K562 (cell line): ENCODE measurements around the gene RMC1. TPM values are rescaled to one million over a fixed set of nuclear protein-coding genes. Genes with fewer than 3 reads are reported as not detected.

Source experiments
- DMBX1 ChIP-seq: fragments of 250-450 bp; sonication (Bioruptor Pico); IDR thresholded peaks from 2 replicates; pipeline ENCODE4 v1.8.0; 2022; ENCODE audit warnings: inconsistent platforms, mild to moderate bottlenecking, moderate library complexity, borderline replicate concordance
- ETV6 ChIP-seq, 3 experiments: fragments of 150-350 bp in 1 of 3; sonication (generic) in 1 of 3; formaldehyde crosslinking in 1 of 3; IDR thresholded peaks; 2 replicates each; pipeline versions ENCODE4 v1.6.1 to v1.8.0; 2014 to 2022; ENCODE audit warnings: borderline replicate concordance in 2 of 3, low read depth in 2 of 3, antibody characterized with exemption in 1 of 3, low read length in 1 of 3, mild to moderate bottlenecking in 1 of 3, missing genetic modification reagents in 1 of 3
- GABPB1 ChIP-seq: sonication (generic); formaldehyde crosslinking; IDR thresholded peaks from 2 replicates; pipeline ENCODE4 v1.8.0; 2022; ENCODE audit warnings: mild to moderate bottlenecking, missing genetic modification reagents
- MAFF ChIP-seq: IDR thresholded peaks from 2 replicates; pipeline ENCODE4 v1.6.1; 2012; ENCODE audit warnings: low read length, improper control_type of control experiment
- SNRNP70 ChIP-seq: fragments of 200-400 bp; formaldehyde crosslinking; optimal IDR thresholded peaks from 2 replicates; pipeline ENCODE3; 2017; ENCODE audit warnings: low read depth, low read length
- ZNF140 ChIP-seq: fragments of 250-450 bp; sonication (Bioruptor Pico); IDR thresholded peaks from 2 replicates; pipeline ENCODE4 v1.8.0; 2021; ENCODE audit warnings: moderate library complexity, mild to moderate bottlenecking, inconsistent platforms
- polyA plus RNA-seq, 8 experiments: library from polyadenylated mRNA; depleted of rRNA in 4 of 8; stranded (reverse) in 5 of 8; unstranded in 3 of 8; fragments of >200 nt; fragmentation: Nextera tagmentation in 2 of 8; fragmentation: Illumina TruSeq in 1 of 8; extraction: Ambion mirVana in 2 of 8; extraction: Trizol in 1 of 8; gene quantifications; 2 replicates each; pipeline versions ENCODE4 v1.2.1 to v1.2.3, GENCODE V29; 2011 to 2014; ENCODE audit warnings: inconsistent platforms in 1 of 8, missing spikeins in 1 of 8
- total RNA-seq, 7 experiments: library from RNA; depleted of rRNA in 6 of 7; stranded (reverse); fragments of >200 nt in 6 of 7; fragmentation: Illumina TruSeq in 2 of 7; extraction: Trizol in 2 of 7; gene quantifications; 2 replicates each; pipeline versions ENCODE4 v1.2.1 to v1.2.3, GENCODE V29; 2011 to 2021; ENCODE audit warnings: low replicate concordance in 1 of 7
- TF ChIP-seq, protein P1 (sequence below): sonication (generic); formaldehyde crosslinking; IDR thresholded peaks from 2 replicates; pipeline ENCODE4 v1.8.0; 2022; ENCODE audit warnings: mild to moderate bottlenecking, missing genetic modification reagents, borderline replicate concordance
- TF ChIP-seq, protein P2 (sequence below): fragments of 450-650 bp; formaldehyde crosslinking; IDR thresholded peaks from 2 replicates; pipeline ENCODE4 v1.4.0; 2022; ENCODE audit warnings: missing genetic modification characterization
- TF ChIP-seq, protein P3 (sequence below): fragments of 250-450 bp; sonication (Bioruptor Pico); IDR thresholded peaks from 2 replicates; pipeline ENCODE4 v1.5.0; 2021; ENCODE audit warnings: mild to moderate bottlenecking, moderate library complexity

The RMC1 gene
- total and polyA plus RNA-seq, 9 of the 15 experiments (the other 6 are each of a cell fraction or from before 2014, with no cell fraction given), result 7.5 to 42.4 (median 35.5) TPM

DNA sequence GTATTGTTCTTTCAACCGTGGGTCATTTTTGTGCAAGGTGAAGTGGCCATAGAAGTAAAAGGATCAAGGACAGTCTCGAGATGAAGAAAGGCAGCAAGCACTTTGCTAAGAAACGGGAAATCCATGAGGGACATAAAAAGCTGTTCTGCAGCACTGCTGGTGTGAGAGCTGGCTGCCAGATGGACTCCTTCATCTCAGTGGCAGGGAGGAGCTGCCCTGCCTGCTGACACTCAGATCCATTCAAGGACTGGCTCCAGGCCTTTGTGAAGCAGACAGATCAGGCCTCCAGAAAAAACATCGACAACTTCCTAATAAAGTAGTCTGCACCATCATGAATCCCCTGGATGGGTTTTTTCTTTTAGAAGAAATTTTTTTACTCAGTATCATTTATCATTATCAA, 29.5 kb downstream of the RMC1 start (continued):
- TF ChIP-seq, protein P1, sequence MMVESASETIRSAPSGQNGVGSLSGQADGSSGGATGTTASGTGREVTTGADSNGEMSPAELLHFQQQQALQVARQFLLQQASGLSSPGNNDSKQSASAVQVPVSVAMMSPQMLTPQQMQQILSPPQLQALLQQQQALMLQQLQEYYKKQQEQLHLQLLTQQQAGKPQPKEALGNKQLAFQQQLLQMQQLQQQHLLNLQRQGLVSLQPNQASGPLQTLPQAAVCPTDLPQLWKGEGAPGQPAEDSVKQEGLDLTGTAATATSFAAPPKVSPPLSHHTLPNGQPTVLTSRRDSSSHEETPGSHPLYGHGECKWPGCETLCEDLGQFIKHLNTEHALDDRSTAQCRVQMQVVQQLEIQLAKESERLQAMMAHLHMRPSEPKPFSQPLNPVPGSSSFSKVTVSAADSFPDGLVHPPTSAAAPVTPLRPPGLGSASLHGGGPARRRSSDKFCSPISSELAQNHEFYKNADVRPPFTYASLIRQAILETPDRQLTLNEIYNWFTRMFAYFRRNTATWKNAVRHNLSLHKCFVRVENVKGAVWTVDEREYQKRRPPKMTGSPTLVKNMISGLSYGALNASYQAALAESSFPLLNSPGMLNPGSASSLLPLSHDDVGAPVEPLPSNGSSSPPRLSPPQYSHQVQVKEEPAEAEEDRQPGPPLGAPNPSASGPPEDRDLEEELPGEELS (CRISPR knock-in tag), result no peak
- TF ChIP-seq SNRNP70, result no peak
- TF ChIP-seq, protein P2, sequence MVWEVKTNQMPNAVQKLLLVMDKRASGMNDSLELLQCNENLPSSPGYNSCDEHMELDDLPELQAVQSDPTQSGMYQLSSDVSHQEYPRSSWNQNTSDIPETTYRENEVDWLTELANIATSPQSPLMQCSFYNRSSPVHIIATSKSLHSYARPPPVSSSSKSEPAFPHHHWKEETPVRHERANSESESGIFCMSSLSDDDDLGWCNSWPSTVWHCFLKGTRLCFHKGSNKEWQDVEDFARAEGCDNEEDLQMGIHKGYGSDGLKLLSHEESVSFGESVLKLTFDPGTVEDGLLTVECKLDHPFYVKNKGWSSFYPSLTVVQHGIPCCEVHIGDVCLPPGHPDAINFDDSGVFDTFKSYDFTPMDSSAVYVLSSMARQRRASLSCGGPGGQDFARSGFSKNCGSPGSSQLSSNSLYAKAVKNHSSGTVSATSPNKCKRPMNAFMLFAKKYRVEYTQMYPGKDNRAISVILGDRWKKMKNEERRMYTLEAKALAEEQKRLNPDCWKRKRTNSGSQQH (CRISPR knock-in tag), result no peak
- no peak for TF ChIP-seq GABPB1
- TF ChIP-seq MAFF, result no peak
- no peak for TF ChIP-seq DMBX1 (CRISPR knock-in tag)
- TF ChIP-seq ZNF140 (CRISPR knock-in tag), result no peak
- TF ChIP-seq ETV6 (IDR thresholded peaks at IDR 0.05; ENCODE audit: borderline replicate concordance in 1 of 2, low read depth in 2 of 2, low read length in 1 of 2), result no peak
- TF ChIP-seq ETV6 (CRISPR knock-in tag; IDR thresholded peaks at IDR 0.05; ENCODE audit: borderline replicate concordance), result no peak
- TF ChIP-seq, protein P3, sequence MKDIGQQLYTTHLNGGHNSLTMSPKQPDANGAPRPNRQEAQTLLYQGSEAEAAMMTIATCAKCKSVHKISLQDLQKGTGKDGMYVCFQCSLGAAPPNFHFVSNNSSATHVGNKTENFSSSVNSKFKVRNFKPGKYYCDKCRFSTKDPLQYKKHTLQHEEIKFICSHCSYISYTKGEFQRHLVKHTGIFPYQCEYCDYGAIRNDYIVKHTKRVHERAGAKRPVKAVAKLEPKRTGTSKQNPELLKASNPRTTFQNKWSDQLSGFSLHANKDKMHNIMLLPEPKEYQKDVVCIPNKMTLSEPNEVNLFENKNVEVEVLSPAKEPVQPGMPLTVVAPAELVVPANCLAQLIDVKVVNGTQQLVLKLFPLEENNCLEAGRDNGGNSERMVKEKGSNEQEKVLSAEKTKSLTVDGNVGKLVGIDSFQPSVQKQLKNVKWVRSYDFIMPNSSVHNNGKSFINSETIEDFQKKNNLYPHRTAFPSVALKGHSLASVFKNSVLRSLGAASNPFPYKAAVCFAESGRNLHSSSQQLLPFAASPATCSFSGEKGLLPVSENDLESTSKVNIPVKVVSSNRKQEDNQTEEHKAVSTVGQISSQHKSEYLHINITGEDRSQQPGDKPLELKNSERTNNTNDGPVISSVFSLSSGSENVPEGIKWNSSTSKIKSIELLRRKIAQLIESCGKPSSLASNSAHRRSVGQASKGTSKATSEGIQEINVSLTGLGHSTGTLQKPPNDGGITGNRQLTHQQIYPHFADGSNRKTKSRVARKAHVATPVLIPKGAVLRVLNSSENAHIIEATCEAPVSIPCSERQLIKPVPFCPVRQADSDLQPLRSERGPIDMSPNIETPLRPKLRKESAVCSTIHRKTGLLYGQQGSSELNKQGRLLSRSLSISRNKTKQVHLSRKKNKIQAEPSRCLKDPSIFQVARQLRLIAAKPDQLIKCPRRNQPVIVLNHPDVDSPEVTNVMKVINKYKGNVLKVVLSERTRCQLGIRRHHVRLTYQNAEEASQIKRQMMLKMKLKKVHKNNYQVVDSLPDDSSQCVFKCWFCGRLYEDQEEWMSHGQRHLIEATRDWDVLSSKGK, result no peak
- TF ChIP-seq, all 486 proteins: peak for 0
